T-helper 2 cell (primary cell): Measurements from ENCODE around the gene SUMO4.

Experiments
- DNase-seq, 5 experiments: peaks; one replicate each; pipeline versions ENCODE4 v3.0.0 to v3.0.0-alpha.2; 2012 to 2022

SUMO4 gene

DNA sequence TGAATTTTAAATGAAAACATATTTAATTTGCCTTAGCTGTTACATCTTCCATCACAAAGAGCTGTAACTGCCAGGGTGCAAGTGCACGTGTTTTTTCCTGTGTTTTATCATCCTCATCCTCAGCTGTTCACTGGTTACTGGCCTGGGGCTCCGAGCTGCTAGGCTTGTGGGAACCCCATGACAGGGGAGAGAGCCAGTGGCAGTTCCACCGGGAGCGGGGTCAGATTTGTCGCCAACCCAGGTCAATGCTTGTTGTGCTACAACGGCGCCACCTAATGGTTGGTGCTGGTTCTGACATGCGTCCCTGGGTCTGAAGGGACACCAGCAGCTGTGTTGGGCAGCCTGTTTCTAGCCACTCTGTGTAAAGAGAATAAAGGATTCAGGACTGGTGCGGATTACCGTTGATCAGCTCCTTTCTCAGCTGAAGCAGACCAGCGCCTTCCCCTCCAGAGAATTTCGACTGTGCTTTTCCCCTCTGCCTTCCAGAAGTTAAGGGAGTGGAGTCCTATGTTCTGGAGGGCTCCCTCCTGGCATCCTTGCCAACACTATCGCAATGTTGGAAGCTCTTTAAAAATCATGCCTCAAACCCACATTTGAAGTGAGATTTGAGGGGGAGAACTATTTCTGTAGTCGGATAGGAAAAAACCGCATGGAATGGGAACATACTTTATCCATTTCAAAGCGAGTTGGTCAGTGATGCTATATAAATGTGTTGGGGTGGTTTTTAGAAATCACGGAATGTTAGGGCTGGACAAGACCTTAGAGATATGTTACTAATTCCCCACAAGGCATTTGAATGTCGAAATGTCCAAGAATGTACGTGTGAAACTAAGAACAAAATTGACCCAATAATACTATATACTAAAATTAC lies 32.1 kb downstream of the SUMO4 start:
- DNase-seq, result peak; percentile 59 to 86 (median 79)

DNA sequence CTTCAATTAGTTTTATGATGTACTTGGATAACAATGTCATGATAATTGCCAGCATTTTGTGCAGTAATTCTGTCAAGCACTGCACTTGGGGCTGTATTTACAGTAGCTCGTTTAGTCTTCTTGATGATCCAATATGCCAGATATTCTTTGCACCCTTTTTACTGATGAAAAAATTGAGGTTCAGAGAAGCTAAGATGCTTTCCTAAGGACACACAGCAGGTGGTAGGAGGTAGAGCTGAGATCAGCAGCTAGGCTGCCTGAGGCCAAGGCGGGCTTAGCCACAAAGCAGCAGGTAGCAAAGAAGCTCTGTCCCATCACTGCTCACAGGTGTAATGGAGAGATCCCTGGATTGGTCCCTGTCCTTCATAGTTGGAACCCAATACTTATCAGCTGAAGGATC lies 33.3 kb downstream of the SUMO4 start:
- no peak for DNase-seq

DNA sequence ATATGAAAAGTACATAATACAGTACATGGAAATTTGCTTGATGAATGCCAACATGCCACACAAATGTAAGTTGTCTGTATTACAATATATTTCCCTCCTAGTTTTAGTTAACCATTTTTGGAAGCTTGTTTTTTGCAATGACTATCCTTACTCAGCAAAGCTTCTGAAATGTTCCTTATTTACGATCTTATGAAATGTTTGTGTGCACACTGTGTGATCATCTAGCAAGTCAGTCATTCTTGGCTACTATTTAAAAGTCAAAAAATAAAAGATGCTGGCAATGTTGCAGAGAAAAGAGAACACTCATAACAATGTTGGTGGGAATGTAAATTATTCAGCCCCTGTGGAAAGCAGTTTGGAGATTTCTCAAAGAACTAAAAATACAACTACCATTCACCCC lies 33.8 kb downstream of the SUMO4 start:
- DNase-seq, result no peak

- no peak for DNase-seq
Observed at GRCh38 chr6:149435919-149436586, 36.0 kb downstream of the SUMO4 start.

- DNase-seq, result no peak
Observed at GRCh38 chr6:149436647-149437046, 36.6 kb downstream of the SUMO4 start.

- peak in 1 of 5 experiments; percentile 56 for DNase-seq
Observed at GRCh38 chr6:149437212-149437611, 37.1 kb downstream of the SUMO4 start.

- DNase-seq, result peak in 1 of 5 experiments; percentile 49
Observed at GRCh38 chr6:149438855-149439254, 38.8 kb downstream of the SUMO4 start.

GRCh38 chr6:149439626-149440025 lies 39.6 kb downstream of the SUMO4 start:
- no peak for DNase-seq

DNA sequence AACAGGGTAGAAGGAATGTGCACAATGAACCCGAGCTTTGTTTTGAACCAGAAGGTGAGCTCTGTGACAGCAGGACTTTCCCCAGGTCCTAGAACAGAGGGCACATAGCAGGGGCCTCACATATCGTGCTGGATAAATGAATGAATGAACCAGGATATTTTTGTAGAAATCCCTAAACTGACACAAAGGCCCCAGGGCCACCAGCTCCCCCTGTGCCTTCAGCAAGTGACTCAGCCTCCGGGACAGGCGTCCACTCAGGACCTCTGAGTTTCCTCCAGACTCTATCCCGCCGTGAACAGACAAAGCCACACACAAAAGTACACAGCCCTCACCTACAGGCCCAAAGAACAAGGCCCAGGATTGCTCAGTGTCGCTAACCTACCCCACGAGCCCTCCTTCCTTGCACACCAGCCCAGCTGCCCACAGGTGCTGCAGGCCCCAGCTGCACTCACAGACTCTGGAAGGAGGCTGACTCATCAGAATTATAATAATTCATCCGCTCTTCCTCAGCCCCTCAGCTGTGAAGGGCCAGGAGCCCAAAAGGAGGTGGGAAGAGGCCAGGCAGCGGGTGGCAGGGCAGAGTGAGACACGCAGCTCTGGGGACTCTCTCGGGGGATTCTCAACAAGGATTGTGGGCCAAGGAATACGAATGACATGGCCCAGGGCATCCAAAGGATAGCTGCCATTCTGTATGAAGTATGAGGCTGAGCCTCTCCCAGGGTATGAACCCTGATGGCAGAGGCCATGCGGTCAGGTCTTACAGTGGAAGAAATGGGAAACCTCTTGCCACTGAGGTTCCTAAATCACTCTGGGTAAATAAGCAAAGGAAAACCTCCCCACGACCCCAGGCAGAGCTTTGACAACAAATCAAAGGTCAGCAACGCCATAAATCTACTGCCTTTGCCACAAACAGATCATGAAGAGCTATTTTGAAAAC lies 40.9 kb downstream of the SUMO4 start:
- DNase-seq, result no peak

GRCh38 chr6:149441740-149442139 lies 41.7 kb downstream of the SUMO4 start:
- no peak for DNase-seq

- DNase-seq, result peak in 1 of 5 experiments; percentile 51
Observed at GRCh38 chr6:149443411-149444181, 43.5 kb downstream of the SUMO4 start.

- DNase-seq, result peak in 1 of 5 experiments; percentile 17
Observed at GRCh38 chr6:149444360-149445094, 44.5 kb downstream of the SUMO4 start.

GRCh38 chr6:149445095-149445466 lies 45.0 kb downstream of the SUMO4 start:
- peak in 1 of 5 experiments; percentile 59 for DNase-seq

DNA sequence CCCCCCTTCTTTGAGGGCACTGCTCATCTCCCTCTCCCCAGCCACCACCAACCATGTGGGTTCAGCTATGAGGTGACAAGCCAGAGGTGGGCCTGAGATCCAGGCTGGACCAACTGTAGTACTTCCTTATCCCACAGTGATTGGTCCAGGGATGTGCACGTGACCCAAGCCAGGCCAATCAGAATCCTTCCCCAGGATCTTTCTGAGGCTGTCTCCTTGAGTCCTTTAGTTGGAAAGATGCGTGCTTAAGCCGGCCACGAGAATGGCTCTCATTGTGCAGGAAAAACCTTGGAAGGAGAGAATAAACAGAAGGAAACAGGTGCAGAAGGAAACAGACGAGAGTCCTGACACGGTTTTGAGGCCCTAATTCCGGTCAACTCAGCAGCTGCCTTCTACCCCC lies 45.5 kb downstream of the SUMO4 start:
- DNase-seq, result peak in 1 of 5 experiments; percentile 16

DNA sequence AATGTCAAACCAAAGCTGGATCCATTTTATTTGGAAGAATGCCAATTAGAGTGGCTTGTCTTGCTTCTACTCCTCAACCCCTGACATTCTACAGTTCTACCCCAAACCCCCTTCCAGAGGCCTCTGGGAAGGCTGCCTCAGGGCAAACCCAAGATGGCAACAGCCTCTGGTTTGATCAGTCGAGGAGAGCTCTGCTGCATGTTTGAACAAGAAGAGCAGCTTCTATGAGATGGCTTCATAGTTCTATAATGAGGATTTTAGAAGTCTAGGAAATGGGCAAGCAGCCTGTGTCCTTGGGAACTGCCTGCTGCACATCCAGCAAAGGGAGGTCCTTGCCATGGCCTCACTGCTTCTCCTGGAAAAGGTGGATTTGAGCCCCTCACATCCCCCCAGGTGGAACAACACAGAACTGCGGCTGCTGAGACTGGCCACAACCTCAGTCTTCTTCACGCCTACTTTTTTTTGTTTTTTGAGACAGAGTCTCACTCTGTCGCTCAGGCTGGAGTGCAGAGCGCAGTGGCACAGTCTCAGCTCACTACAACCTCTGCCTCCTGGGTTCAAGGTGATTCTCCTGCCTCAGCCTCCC lies 46.8 kb downstream of the SUMO4 start:
- DNase-seq, result no peak

DNA sequence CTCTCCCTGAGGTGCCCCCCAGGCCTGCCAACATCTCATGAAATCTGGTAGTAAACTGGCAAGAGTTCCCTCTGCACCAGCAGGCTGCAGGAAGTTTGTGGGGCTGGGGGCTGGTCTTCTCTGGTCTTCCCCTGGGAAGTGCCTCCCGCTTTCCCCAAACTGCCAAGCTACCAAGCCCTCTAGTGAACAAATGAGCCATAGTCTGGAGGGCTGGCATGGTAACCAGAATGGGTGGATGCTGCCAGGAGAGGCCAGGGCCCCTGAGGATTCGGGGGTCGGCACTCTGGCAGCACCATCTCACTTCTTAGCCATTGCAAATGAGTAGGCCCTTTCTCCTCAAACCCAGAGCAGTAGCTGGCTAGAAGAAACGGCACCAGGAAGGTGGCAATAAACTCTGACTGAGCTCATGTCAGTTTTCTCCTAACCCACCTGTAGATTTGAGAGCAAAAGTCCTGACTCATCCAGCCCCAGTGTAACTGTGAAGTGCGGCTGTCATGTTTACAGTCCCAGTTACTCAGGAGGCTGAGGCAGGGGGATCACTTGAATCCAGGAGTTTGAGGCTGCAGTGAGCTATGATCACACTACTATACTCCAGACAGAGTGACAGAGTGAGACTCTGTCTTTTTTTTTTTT lies 48.9 kb downstream of the SUMO4 start:
- no peak for DNase-seq

DNA sequence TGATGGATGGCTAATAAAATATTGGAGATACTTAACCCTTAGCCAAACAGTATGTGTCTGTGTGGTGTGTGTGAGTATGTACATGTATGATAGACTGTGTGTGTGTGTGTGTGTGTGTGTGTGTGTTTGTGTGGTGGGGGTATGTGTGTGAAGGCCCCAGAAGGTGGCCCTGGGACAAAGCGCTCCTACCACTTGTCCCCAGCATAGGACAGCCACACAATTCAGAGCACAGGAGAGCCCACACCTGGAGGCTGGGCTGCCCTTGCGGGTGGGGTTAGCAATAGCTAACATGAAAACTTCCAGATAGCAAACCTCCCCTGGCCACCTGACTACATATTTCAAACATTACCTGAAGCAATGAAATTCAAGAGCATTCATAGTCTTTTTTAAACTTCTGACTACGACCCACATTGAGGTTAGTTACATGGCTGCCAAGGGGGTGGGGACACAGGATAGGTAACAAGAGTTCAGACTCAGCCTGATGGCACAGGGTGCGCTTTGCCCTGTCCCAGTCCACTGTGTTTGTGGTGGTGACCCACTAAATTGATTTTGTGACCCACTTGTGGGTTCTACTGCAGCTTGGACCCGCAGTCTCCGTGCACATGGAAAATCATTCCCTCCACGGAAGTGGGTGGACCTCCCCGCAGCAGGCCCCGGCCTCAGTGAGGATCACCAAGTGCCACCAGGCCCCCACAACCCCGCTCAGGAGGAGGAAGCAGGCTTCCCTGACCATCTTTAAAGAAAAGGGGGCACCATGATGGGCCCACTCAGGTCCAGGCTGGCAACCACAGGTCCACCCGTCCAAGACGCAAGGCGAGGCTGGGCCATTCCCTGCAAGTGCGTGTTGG lies 50.0 kb downstream of the SUMO4 start:
- DNase-seq, result no peak
